Naive B cell (primary cell): Measurements from ENCODE around the gene PUDP. TPM values are rescaled to one million over a fixed set of nuclear protein-coding genes. Genes with fewer than 3 reads are reported as not detected.

Experiments
- ATAC-seq, 2 donors: fragments of 150-1000 bp; cut with Tn5 transposase; 2 replicates each; pipeline ENCODE4 v1.10.0; 2021; ENCODE audit warnings: low read depth in 2 of 2, mild to moderate bottlenecking in 2 of 2, moderate library complexity in 2 of 2
- DNase-seq: peaks from one replicate; pipeline ENCODE4 v3.0.0; 2022
- H3K27ac Mint-ChIP-seq, 6 donors: one replicate each; pipeline ENCODE4 v1.8.0; 2020 to 2022; ENCODE audit warnings: mild to moderate bottlenecking in 6 of 6, mixed read lengths in 6 of 6, moderate library complexity in 5 of 6, inconsistent platforms in 2 of 6
- H3K27me3 Mint-ChIP-seq, 3 donors: one replicate each; pipeline ENCODE4 v1.8.0; 2021 to 2022; ENCODE audit warnings: mixed read lengths in 3 of 3, mild to moderate bottlenecking in 1 of 3
- H3K36me3 Mint-ChIP-seq, 2 donors: one replicate each; pipeline ENCODE4 v1.8.0; 2020 to 2022; ENCODE audit warnings: mixed read lengths in 2 of 2, inconsistent platforms in 1 of 2, mild to moderate bottlenecking in 1 of 2
- H3K4me1 Mint-ChIP-seq, 3 donors: one replicate each; pipeline ENCODE4 v1.8.0; 2020 to 2022; ENCODE audit warnings: mixed read lengths in 3 of 3, inconsistent platforms in 1 of 3, mild to moderate bottlenecking in 1 of 3, moderate library complexity in 1 of 3
- H3K4me3 Mint-ChIP-seq, 8 donors: one replicate each; pipeline ENCODE4 v1.8.0; 2020 to 2022; ENCODE audit warnings: mild to moderate bottlenecking in 8 of 8, mixed read lengths in 8 of 8, moderate library complexity in 8 of 8, inconsistent platforms in 2 of 8
- H3K9me3 Mint-ChIP-seq, 7 donors: one replicate each; pipeline ENCODE4 v1.8.0; 2020 to 2022; ENCODE audit warnings: mixed read lengths in 7 of 7, mild to moderate bottlenecking in 5 of 7, inconsistent platforms in 2 of 7, moderate library complexity in 1 of 7
- polyA plus RNA-seq, 6 donors: library from polyadenylated mRNA; unstranded; fragments of 300-500 nt; fragmentation: Illumina TruSeq; gene quantifications; one replicate each; pipeline ENCODE4 v1.2.3, GENCODE V29; 2021; ENCODE audit warnings: low read depth in 6 of 6

PUDP gene
- polyA plus RNA-seq, 6 donors from 2014 or later, result 4.1 to 17.4 (median 12.4) TPM

DNA sequence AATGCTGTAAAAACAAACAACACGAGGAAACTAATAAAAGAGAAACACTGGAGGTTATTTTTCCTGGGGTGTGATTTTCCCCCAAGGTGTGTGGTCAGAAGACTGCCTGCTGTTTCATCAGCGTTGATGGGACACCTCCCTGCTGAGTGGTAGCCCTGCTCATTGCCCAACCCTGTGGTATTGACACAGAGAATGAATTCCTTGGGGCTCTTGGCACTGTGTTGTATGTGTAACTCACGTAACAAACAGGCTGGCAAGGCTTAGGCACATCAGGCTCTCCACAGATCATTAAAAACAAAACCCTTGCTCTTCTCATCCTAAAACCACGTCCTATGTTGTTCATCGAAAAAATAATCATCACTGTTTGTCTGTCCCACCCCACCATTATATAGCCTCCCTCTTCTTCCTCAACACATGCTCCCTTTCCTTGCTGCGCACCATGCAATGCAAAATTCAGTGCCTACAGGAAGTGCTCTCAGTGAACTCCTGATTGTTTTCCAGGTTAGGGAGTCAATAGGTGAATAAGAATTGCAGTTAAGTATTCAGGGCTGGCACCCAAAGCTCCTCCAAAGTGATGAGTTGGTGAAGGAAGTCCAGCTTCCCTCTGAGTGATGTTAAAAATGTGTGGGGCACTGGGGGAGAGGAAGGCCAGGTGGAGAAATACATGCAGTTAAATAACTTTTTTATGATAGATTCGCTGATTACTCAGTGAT lies 11.4 kb upstream of the PUDP start:
- no peak overlapping the region for H3K4me3 Mint-ChIP-seq
- DNase-seq (no peak), ATAC-seq (no peak)
- no peaks in the 10 kb centered on the region for H3K9me3 Mint-ChIP-seq
- no peaks in the 10 kb centered on the region for H3K27me3 Mint-ChIP-seq
- peaks cover 0 to 9% of the 10 kb centered on the region in 2 donors for H3K36me3 Mint-ChIP-seq
- no peaks in the 10 kb centered on the region for H3K4me1 Mint-ChIP-seq
- no peak overlapping the region for H3K27ac Mint-ChIP-seq

DNA sequence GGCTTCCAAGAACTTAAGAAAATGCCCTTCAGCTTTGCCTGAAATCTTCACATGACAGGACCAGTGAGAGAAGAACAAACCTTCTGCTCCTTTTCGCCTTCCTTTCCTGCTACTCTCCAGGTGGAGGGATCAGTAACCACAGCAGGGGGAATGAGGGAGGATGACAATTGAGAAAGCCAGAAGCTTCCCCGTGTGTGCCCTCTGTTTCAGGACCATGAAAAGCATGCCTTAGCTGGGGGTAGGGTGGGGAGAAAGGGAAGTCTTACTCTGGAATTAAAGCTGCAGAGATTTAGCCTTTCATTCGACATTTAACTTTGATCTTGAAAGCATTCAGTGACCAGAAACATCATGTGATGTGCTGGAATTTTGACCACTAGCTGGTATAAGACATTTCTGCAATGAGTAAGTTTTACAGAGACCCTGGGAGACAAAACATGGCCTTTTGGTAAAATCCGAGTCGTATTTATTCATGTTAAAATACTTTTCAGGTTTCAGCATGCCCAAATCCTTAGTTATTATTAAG lies 10.6 kb upstream of the PUDP start:
- Mint-ChIP-seq H3K4me1 (peaks cover 0 to 7% (median 0%) of the 10 kb centered on the region in 3 donors), H3K9me3 (no peaks in the 10 kb centered on the region), H3K27me3 (no peaks in the 10 kb centered on the region), H3K27ac (peak overlapping the region in 1 of 6 donors; percentile 59), H3K4me3 (no peak overlapping the region), H3K36me3 (peaks cover 0 to 13% of the 10 kb centered on the region in 2 donors)
- DNase-seq (no peak), ATAC-seq (no peak)

DNA sequence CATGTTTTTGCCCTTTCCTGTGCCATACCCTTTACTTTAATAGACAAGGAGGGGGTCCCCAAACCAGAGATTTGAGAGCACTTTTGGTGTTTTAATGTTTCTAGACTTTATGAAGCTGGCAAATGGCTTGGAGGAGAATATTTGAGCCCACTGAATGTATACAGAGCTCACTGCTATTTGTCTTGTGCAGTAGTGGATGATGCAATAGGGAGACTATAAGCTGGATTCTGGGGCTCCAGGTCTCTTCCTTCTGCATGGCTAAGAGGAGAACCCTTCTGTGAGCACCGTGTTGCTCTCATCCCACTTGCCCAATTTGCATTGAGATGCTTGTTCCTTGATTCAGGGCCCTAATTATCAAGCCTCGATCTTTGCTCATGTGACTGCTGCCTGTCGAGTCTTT lies 8.9 kb upstream of the PUDP start:
- H3K4me1 Mint-ChIP-seq, result peaks cover 0 to 12% (median 0%) of the 10 kb centered on the region in 3 donors
- H3K4me3 Mint-ChIP-seq, result no peak overlapping the region
- no peak for ATAC-seq
- no peak for DNase-seq
- H3K27me3 Mint-ChIP-seq, result no peaks in the 10 kb centered on the region
- H3K9me3 Mint-ChIP-seq, result no peaks in the 10 kb centered on the region
- no peak overlapping the region for H3K27ac Mint-ChIP-seq
- peaks cover 0 to 13% of the 10 kb centered on the region in 2 donors for H3K36me3 Mint-ChIP-seq

DNA sequence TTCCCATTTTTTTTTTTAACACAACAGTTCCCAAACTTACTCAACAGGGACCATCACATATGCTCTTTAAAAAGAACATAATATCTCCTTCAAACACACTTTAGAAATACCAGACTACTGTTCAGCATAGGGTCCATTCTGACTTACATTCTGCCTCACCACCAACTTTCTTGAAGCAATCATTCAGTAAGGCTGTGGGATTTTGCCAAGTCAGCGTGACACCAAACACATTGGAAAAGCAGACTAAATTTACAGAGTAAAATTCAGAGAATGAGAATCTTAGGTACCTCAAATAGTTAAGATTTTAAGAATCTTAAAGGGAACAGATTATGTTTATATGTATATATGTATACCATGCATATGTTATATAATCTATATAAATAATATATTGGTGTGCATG lies 7.2 kb upstream of the PUDP start:
- no peak overlapping the region for H3K4me3 Mint-ChIP-seq
- peaks cover 0 to 13% of the 10 kb centered on the region in 2 donors for H3K36me3 Mint-ChIP-seq
- ATAC-seq, result no peak
- no peak for DNase-seq
- no peaks in the 10 kb centered on the region for H3K27me3 Mint-ChIP-seq
- H3K4me1 Mint-ChIP-seq, result peaks cover 0 to 12% (median 0%) of the 10 kb centered on the region in 3 donors
- H3K27ac Mint-ChIP-seq, result peak overlapping the region in 1 of 6 donors; percentile 84
- no peaks in the 10 kb centered on the region for H3K9me3 Mint-ChIP-seq

DNA sequence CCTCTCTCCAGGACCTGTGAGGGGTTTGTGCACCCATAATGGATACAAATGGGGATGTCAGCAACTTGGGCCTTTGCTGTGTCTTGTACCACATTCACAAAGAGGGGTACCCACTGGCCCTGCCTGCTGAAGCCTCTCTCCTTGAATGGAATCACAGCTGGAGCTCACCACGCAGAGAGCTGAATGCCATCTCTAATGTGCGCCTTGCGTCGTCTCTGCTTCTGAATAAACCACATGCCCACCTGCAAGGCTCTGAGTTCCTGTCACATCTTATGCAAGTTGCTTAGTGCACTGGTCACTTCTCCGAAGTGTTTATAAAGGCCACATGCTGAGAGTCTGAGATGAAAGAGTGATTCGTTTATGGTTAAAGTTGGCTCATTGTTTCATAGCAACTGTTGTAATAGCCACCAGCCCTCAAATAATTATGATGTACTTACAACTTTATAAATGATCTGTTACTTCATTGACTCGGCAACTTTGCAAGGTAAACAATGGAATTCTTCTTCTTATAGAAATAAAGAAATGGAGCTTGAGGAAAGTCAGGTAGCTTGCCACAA lies 6.2 kb upstream of the PUDP start:
- H3K27ac Mint-ChIP-seq, result peak overlapping the region in 1 of 6 donors; percentile 18
- DNase-seq, result no peak
- no peaks in the 10 kb centered on the region for H3K27me3 Mint-ChIP-seq
- H3K4me1 Mint-ChIP-seq, result peaks cover 0 to 12% (median 0%) of the 10 kb centered on the region in 3 donors
- ATAC-seq, result no peak
- H3K9me3 Mint-ChIP-seq, result no peaks in the 10 kb centered on the region
- H3K4me3 Mint-ChIP-seq, result no peak overlapping the region
- peaks cover 0 to 13% of the 10 kb centered on the region in 2 donors for H3K36me3 Mint-ChIP-seq

DNA sequence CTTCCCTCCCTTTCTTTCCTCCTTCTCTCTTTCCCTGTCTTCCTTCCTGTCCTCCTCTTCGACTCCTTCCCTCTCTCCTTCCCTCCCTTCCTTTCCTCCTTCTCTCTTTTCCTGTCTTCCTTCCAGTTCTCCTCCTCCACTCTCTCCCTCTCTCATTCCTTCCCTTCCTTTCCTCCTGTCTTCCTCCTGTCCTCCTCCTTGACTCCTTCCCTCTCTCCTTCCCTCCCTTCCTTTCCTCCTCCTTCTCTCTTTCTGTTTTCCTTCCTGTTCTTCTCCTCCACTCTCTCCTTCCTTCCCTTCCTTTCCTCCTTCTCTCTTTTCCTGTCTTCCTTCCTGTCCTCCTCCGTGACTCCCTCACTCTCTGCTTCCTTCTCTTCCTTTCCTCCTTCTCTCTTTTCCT lies 5.3 kb upstream of the PUDP start:
- H3K4me1 Mint-ChIP-seq, result peaks cover 0 to 12% (median 5%) of the 10 kb centered on the region in 3 donors
- H3K9me3 Mint-ChIP-seq, result no peaks in the 10 kb centered on the region
- ATAC-seq (no peak), DNase-seq (no peak)
- H3K27ac Mint-ChIP-seq, result peak overlapping the region in 2 of 6 donors; percentile 18 to 81
- H3K27me3 Mint-ChIP-seq, result no peaks in the 10 kb centered on the region
- H3K36me3 Mint-ChIP-seq, result peaks cover 0 to 13% of the 10 kb centered on the region in 2 donors
- no peak overlapping the region for H3K4me3 Mint-ChIP-seq

DNA sequence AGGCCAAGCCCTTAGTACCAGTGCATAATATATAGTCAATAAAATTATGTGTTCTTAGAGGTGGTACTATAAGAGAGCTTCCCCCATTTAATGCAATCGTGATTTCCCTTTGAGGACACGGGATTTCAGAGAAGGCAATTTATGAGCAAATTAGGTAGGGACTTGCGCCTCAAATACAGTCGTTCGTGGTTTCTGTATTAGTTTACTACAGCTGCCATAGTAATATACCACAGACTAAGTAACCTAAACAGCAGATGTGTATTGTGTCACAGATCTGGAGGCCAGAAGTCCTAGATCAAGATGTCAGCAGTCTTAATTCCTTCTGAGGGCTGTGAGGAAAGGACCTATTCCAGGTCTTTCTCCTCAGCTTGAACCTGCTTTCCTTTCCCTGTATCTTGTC lies 1.5 kb upstream of the PUDP start:
- Mint-ChIP-seq H3K4me1 (peaks cover 10 to 21% (median 17%) of the 10 kb centered on the region in 3 donors), H3K4me3 (peak overlapping the region in 5 of 8 donors; percentile 68 to 97 (median 95)), H3K27ac (no peak overlapping the region), H3K27me3 (no peaks in the 10 kb centered on the region), H3K36me3 (peaks cover 0 to 5% of the 10 kb centered on the region in 2 donors), H3K9me3 (no peaks in the 10 kb centered on the region)
- ATAC-seq, result no peak
- no peak for DNase-seq

DNA sequence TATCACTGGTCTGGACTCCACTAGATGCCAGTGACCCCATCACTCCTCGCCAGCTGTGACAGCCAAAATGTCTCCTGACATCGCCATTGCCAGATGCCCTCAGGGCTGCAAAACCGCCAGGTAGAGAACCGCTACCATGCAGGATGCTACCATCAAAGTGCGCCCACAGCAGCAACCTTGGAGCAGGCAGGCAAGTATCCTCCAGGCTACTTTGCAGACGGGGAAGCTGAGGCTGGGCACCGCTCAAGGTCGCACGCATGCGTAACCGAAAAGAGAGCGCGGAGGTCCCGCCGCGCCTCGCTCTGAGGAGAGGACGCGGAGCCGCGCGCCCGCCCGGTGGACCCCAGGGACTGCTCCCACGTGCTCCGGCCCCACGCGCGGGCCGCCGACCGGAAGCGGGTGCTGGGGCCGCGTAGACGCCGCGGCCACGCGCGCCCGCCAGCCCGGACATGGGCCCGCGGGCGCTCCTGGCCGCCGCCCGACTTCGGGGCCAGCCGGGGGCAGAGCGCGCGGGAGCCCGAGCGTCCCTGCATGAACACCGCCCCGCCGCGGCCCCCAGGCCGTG lies 458 bp downstream of the PUDP start, which contains the start of gene STS:
Gene STS (plus strand): TSS at position 300 of the 565 bp plus-strand sequence. CDS start 105,488 bp downstream, outside the sequence.
- DNase-seq (no peak), ATAC-seq (peak; percentile 44 to 49)
- Mint-ChIP-seq H3K4me3 (peak within 1 kb of the TSS; percentile 88 to 97 (median 96)), H3K27ac (peak within 1 kb of the TSS; percentile 91 to 97 (median 96)), H3K4me1 (peaks cover 10 to 26% (median 16%) of the 10 kb centered on the region in 3 donors), H3K27me3 (no peaks in the 10 kb centered on the region), H3K9me3 (no peaks in the 10 kb centered on the region), H3K36me3 (no peaks in the 10 kb centered on the region)

DNA sequence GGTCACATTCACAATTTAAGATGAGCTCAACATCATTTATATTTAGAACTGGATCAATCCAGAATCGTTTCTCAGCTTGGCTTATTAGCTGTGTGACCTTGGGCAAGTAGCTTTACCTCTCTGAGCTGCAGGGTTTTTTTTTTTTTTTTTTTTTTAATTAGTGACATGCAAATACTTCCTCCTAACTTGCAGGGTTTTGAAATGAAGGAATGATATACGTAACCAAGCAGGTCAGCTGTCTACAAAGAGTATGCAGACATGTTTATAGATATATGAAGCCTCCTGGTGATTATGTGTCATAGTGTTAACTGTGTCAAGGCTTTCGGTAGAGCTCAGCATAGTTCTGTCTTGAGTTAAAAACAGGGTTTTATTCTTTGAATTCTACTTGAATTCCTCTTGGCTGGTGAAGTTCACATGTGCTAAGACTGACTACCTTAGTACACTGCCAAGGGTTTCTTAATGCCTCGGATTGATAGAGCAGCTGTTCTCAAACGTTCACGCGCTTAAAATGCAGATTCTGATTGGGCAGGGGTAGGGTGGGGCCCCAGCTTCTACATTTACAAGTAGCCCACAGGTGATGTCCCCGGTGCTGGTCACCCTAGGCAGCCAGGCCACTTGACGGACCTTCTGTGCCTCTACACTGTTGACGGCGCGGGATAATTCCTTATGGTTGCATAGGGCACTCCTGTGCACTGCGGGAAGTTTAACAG lies 1.1 kb downstream of the PUDP start:
- Mint-ChIP-seq H3K4me1 (peaks cover 10 to 26% (median 19%) of the 10 kb centered on the region in 3 donors), H3K27me3 (no peaks in the 10 kb centered on the region), H3K27ac (peak overlapping the region in 5 of 6 donors; percentile 91 to 97 (median 96)), H3K9me3 (no peaks in the 10 kb centered on the region), H3K4me3 (peak overlapping the region; percentile 79 to 95 (median 92)), H3K36me3 (no peaks in the 10 kb centered on the region)
- DNase-seq, result peak; percentile 4
- ATAC-seq, result no peak

DNA sequence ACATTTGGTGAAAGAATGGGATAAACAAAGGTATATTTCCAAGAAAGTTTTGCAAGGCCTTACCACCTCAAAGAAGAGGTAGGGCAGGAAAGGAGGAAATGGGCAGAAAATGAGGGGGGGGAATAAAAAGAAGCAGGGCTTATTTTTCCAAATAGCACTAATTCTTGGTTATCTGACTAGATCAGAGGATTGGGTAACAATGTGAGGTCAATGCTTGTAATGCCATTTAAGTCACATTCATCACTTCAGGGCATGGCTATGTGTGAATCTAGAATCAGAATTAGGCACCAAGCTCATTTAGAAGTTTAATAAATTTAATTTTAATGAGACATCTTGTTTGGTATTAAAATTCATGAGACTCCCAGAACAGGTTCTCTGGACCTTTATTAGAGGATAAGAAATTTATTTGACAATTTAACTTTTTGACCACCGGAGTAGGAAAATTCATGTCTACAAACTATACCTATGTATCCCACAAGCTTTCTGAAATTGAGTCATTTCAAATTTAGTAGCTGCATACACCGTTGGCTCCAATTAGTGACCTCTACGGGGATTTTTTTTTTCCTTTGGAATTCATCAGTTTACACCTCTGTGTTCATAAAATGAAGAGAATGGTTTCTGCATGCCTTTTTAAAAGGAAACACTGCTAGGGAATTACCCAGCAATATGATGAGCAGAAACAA lies 1.8 kb downstream of the PUDP start:
- H3K9me3 Mint-ChIP-seq, result no peaks in the 10 kb centered on the region
- ATAC-seq (no peak), DNase-seq (no peak)
- H3K27ac Mint-ChIP-seq, result peak overlapping the region in 1 of 6 donors; percentile 52
- no peaks in the 10 kb centered on the region for H3K27me3 Mint-ChIP-seq
- peaks cover 10 to 30% (median 24%) of the 10 kb centered on the region in 3 donors for H3K4me1 Mint-ChIP-seq
- H3K4me3 Mint-ChIP-seq, result peak overlapping the region in 6 of 8 donors; percentile 0 to 95 (median 55)
- no peaks in the 10 kb centered on the region for H3K36me3 Mint-ChIP-seq

DNA sequence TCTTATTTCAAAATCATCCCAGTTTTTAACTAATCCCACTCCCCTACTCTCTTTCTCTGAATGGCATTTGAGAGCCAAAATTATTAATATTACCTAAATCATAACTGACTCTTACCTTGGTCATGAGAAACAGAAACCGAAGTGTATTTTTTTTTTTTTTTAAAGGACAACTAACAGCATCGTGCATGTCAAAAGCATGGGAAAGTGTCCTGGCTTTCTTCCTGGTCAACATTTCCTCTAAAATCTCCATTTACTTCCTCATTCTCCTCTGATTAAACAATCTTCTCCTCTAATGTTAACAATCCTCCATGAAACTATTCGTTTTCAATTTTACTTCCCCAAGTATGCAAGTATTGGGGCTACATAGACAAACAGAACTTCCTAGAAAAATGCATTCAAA lies 2.5 kb downstream of the PUDP start:
- peak overlapping the region in 2 of 8 donors; percentile 21 to 95 for H3K4me3 Mint-ChIP-seq
- no peak for DNase-seq
- H3K27me3 Mint-ChIP-seq, result no peaks in the 10 kb centered on the region
- no peaks in the 10 kb centered on the region for H3K9me3 Mint-ChIP-seq
- no peaks in the 10 kb centered on the region for H3K36me3 Mint-ChIP-seq
- H3K27ac Mint-ChIP-seq, result peak overlapping the region in 1 of 6 donors; percentile 34
- no peak for ATAC-seq
- peaks cover 10 to 30% (median 27%) of the 10 kb centered on the region in 3 donors for H3K4me1 Mint-ChIP-seq

DNA sequence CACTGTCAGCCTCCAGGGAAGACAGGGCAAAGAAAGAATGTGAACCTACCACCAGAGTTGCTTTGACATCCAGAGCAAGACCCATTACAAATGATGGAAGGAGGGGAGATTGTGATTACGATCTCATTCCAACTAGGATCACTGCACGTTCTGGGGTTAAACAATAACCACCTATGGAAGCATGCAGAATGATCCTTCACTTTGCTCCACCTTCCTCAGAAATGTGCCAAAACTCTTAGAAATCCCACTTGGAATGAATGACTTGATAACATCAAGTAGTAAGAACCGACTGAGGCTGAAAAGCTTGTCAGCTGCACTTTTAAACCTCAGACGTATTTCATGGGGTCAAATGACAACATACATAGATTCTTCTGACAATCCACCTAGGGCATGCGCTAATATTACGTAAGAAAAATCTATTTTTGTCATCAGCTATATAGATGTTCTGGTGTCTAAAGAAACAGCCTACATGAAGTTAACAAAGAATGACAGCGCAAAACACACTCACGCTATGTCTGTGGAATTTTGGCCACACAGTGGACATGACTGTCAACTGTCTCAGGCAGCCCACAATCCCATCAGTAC lies 3.9 kb downstream of the PUDP start:
- H3K9me3 Mint-ChIP-seq, result no peaks in the 10 kb centered on the region
- H3K36me3 Mint-ChIP-seq, result peaks cover 0 to 2% of the 10 kb centered on the region in 2 donors
- H3K4me1 Mint-ChIP-seq, result peaks cover 10 to 33% (median 28%) of the 10 kb centered on the region in 3 donors
- peak overlapping the region in 1 of 6 donors; percentile 57 for H3K27ac Mint-ChIP-seq
- ATAC-seq (no peak), DNase-seq (no peak)
- H3K4me3 Mint-ChIP-seq, result no peak overlapping the region
- H3K27me3 Mint-ChIP-seq, result no peaks in the 10 kb centered on the region
